AG04450 (cell line): ENCODE results near the gene GTF3A. TPM values are rescaled to one million over a fixed set of nuclear protein-coding genes. Genes with fewer than 3 reads are reported as not detected.

Experiments used
- CTCF ChIA-PET: fragments of 300-600, 350-600 bp; formaldehyde crosslinking; extraction: SDS; loops from one replicate; lab custom pipeline; 2022; ENCODE audit warnings: antibody characterized with exemption, inconsistent platforms; lab: Charles Lee
- POLR2A ChIA-PET: fragments of 350-600 bp; formaldehyde crosslinking; extraction: SDS; loops from one replicate; lab custom pipeline; 2021; ENCODE audit warnings: antibody characterized with exemption, inconsistent platforms; lab: Yijun Ruan, JAX
- DNase-seq: peaks from one replicate; pipeline ENCODE4 v3.0.0-alpha.2; 2011; ENCODE audit warnings: low read depth, low spot score
- H3K27ac ChIP-seq: one replicate; pipeline ENCODE4 v1.5.1; 2012; ENCODE audit warnings: low read depth, low read length, control low read depth
- H3K27me3 ChIP-seq: one replicate; pipeline ENCODE4 v1.6.0; 2012; ENCODE audit warnings: low read length; ENCODE audit not compliant: control insufficient read depth, insufficient read depth
- H3K4me3 ChIP-seq: 2 replicates; pipeline ENCODE4 v1.5.1; 2011; ENCODE audit warnings: mild to moderate bottlenecking, low read depth, low read length, control low read depth
- H3K9me3 ChIP-seq: 2 replicates; pipeline ENCODE4 v1.5.1; 2012; ENCODE audit warnings: low read length; ENCODE audit not compliant: control insufficient read depth, insufficient read depth
- CTCF ChIP-seq: IDR thresholded peaks from 2 replicates; pipeline ENCODE4 v1.5.1; 2011; ENCODE audit warnings: low read depth, low read length, control low read depth, inconsistent platforms
- polyA plus RNA-seq: library from polyadenylated mRNA; depleted of rRNA; stranded (reverse); fragments of >200 nt; gene quantifications from 2 replicates; pipeline ENCODE4 v1.2.3, GENCODE V29; 2011

Gene GTF3A
- polyA plus RNA-seq, 1 experiment: 104 TPM

- CTCF ChIA-PET: interaction anchor here (0.6 kb wide), 2 partner anchors 14 to 643 kb away, joined by 3 read pairs; no protein-coding TSS in a partner anchor
- POLR2A ChIA-PET: no interaction called here
- DNase-seq: no peak
- Histone ChIP-seq H3K27me3 (peaks cover 3% of the 10 kb centered on the region), H3K9me3 (no peaks in the 10 kb centered on the region), H3K27ac (no peak overlapping the region), H3K4me3 (no peak overlapping the region)
- no peak for TF ChIP-seq CTCF
Observed at GRCh38 chr13:27461940-27462584, 37.6 kb downstream of the GTF3A start.

- Histone ChIP-seq H3K27me3 (no peaks in the 10 kb centered on the region), H3K4me3 (no peak overlapping the region), H3K9me3 (no peaks in the 10 kb centered on the region), H3K27ac (no peak overlapping the region)
- DNase-seq: no peak
- no peak for TF ChIP-seq CTCF
- POLR2A ChIA-PET: no interaction called here
- CTCF ChIA-PET: interaction anchor here (1.0 kb wide), 1 partner anchor 367 kb away, joined by 3 read pairs; no protein-coding TSS in a partner anchor
Observed at GRCh38 chr13:27463500-27463899, 39.1 kb downstream of the GTF3A start.

GRCh38 chr13:27465611-27466010, 41.2 kb downstream of the GTF3A start:
- Histone ChIP-seq H3K9me3 (no peaks in the 10 kb centered on the region), H3K27ac (no peak overlapping the region), H3K4me3 (no peak overlapping the region), H3K27me3 (no peaks in the 10 kb centered on the region)
- POLR2A ChIA-PET: no interaction called here
- no peak for DNase-seq
- CTCF ChIA-PET: interaction anchor here (1.2 to 1.4 kb wide), 3 partner anchors 14 to 535 kb away, joined by 3 to 6 read pairs (median 4); no protein-coding TSS in a partner anchor
- TF ChIP-seq CTCF: no peak

GRCh38 chr13:27466513-27466912, 42.1 kb downstream of the GTF3A start:
- POLR2A ChIA-PET: no interaction called here
- H3K27me3 ChIP-seq: peaks cover under 1% of the 10 kb centered on the region
- no peak for DNase-seq
- CTCF ChIA-PET: interaction anchor here (1.3 to 1.4 kb wide), 2 partner anchors 360 to 536 kb away, joined by 3 to 6 read pairs; no protein-coding TSS in a partner anchor
- no peaks in the 10 kb centered on the region for H3K9me3 ChIP-seq
- no peak for TF ChIP-seq CTCF
- no peak overlapping the region for H3K4me3 ChIP-seq
- no peak overlapping the region for H3K27ac ChIP-seq

GRCh38 chr13:27470075-27470820, 45.8 kb downstream of the GTF3A start:
- TF ChIP-seq CTCF: no peak
- Histone ChIP-seq H3K27ac (no peak overlapping the region), H3K4me3 (no peak overlapping the region), H3K27me3 (peaks cover 6% of the 10 kb centered on the region), H3K9me3 (no peaks in the 10 kb centered on the region)
- DNase-seq: no peak
- ChIA-PET POLR2A (no interaction called here), CTCF (no interaction called here)
